Muscle of leg (tissue), 11 donors: ENCODE results near the gene CXCR6. TPM values are rescaled to one million over a fixed set of nuclear protein-coding genes. Genes with fewer than 3 reads are reported as not detected.

Experiments
- DNase-seq: peaks from one replicate; pipeline ENCODE4 v3.0.0; 2013
- H3K27ac ChIP-seq: one replicate; pipeline ENCODE4 v1.5.1; 2013; ENCODE audit warnings: mild to moderate bottlenecking, low read length, control low read depth
- H3K27me3 ChIP-seq: one replicate; pipeline ENCODE4 v1.6.1; 2013; ENCODE audit warnings: low read length; ENCODE audit not compliant: control insufficient read depth, insufficient read depth
- H3K36me3 ChIP-seq: one replicate; pipeline ENCODE4 v1.6.1; 2013; ENCODE audit warnings: low read length; ENCODE audit not compliant: control insufficient read depth, insufficient read depth
- H3K4me1 ChIP-seq: one replicate; pipeline ENCODE4 v1.6.1; 2013; ENCODE audit warnings: low read length; ENCODE audit not compliant: control insufficient read depth, insufficient read depth
- H3K4me3 ChIP-seq: one replicate; pipeline ENCODE4 v1.5.1; 2013; ENCODE audit warnings: low read length, control low read depth
- H3K9me3 ChIP-seq: replicated peaks from 2 replicates; pipeline ENCODE4 v1.6.1; 2013; ENCODE audit warnings: low read depth, low read length; ENCODE audit not compliant: control insufficient read depth
- WGBS: methylation state at CpG from one replicate; pipeline ENCODE4 v1.1.5; 2013; ENCODE audit warnings: missing lambda C conversion rate; ENCODE audit not compliant: insufficient coverage; 5-methylcytosine and 5-hydroxymethylcytosine counted together
- polyA plus RNA-seq, 8 donors: library from polyadenylated mRNA; unstranded; fragments of 120-200 nt; gene quantifications; one replicate each; pipeline versions ENCODE4 v1.2.1 to v1.2.3, GENCODE V29; 2013; ENCODE audit warnings: inconsistent platforms in 1 of 8, low replicate concordance in 1 of 8; ENCODE audit not compliant: insufficient read length in 8 of 8, insufficient read depth in 1 of 8
- total RNA-seq: library from RNA; stranded (reverse); fragments of 120-200 nt; gene quantifications from one replicate; pipeline ENCODE4 v1.2.4, GENCODE V29; 2013

Gene CXCR6
- total and polyA plus RNA-seq, 9 donors, result 0.04 to 0.40 (median 0.23) TPM

DNA sequence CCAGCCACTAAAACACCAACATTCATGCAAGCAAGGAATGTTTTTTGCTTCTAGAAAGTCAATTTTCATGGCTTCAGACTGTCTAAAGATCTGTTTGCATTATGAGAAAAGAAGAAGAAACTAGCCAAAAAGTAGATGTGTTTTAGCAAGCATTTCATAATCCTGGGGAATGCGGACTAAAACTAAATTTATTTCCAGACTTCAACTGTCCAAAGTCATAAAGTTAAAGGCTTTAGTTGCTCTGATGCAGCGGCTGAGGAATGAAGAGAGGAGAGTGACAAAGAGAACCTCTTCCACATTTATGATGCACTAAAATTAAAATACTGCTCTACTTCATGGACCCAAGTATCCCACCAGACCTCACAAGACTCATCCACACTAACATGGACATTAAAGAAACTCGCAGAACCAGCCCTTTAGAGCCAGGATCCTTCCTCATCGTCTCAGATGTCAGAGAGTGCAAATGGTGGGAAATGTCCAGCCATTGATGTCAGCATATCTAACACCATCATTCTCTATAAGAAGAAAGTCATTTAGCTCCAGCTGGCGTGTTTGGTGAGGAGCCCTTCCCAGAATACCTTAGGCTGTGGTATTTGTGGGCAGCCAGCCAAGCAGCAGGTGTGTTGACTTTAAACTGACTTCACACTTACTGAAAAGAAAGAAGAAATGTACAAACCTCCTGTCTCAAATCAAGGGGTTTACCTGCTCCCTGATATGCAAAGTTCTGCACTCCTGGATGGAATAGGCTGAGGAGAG, 34.9 kb downstream of the CXCR6 start:
- Histone ChIP-seq H3K4me3 (no peak overlapping the region), H3K36me3 (peaks cover 68% of the 10 kb centered on the region), H3K9me3 (no peaks in the 10 kb centered on the region), H3K4me1 (peaks cover 21% of the 10 kb centered on the region), H3K27ac (peak overlapping the region; percentile 13), H3K27me3 (no peaks in the 10 kb centered on the region)
- WGBS, result no CpG with 5 or more reads among the region's 5 CpGs
- DNase-seq, result peak; percentile 59

DNA sequence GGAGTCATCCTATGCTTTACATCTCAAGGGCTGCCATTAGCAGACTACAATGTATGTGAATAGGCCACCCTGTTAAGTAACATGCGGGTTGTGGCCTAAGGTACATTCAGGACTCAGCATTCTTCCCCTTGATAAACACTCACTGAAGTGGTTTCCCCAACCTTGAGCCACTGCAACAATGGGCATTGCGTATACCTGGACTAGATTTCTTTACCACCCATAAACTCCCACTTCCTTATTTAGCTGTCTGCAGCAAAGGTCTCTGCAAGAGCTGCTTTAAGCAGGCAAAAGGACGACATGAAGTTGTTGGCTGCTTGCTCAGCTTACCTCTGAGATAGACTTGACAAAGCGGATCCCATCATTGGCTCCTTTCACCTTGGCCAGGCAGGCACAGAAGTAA, 36.1 kb downstream of the CXCR6 start:
- peaks cover 29% of the 10 kb centered on the region for H3K4me1 ChIP-seq
- H3K27ac ChIP-seq, result no peak overlapping the region
- WGBS, result 80% methylated on average over 4 of the region's 4 CpGs

DNA sequence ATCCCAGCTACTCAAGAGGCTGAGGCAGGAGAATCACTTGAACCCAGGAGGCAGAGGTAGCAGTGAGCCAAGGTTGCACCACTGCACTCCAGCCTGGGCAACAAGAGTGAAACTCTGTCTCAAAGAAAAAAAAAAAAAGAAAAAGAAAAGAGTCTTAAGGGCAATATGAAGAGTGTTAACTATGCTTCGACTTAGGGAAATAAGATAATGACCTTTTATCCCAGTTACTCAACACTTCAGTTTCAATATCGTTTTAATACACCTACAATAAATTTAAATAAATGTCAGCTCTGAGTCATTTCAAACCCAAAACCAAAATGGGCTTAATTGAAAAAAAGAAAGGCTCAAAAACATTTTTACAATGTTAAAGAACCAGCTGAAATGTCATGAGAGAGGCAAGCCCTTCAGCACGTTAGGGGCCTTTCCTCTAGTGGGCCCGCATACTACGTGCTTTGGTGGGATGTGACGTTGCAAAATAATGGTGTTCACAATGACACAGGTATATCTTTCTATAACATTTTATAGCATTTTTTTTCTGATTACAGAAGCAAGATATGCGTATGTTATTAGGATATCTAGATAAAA, 37.1 kb downstream of the CXCR6 start:
- Histone ChIP-seq H3K36me3 (peaks cover 74% of the 10 kb centered on the region), H3K27me3 (no peaks in the 10 kb centered on the region), H3K4me3 (no peak overlapping the region), H3K27ac (no peak overlapping the region), H3K4me1 (peaks cover 39% of the 10 kb centered on the region), H3K9me3 (no peaks in the 10 kb centered on the region)
- no CpG with 5 or more reads among the region's 7 CpGs for WGBS
- no peak for DNase-seq

More for the DNA sequence above, 36.1 kb downstream of the CXCR6 start:
- DNase-seq, result no peak
- H3K9me3 ChIP-seq, result no peaks in the 10 kb centered on the region
- no peaks in the 10 kb centered on the region for H3K27me3 ChIP-seq
- peaks cover 73% of the 10 kb centered on the region for H3K36me3 ChIP-seq
- H3K4me3 ChIP-seq, result no peak overlapping the region

DNA sequence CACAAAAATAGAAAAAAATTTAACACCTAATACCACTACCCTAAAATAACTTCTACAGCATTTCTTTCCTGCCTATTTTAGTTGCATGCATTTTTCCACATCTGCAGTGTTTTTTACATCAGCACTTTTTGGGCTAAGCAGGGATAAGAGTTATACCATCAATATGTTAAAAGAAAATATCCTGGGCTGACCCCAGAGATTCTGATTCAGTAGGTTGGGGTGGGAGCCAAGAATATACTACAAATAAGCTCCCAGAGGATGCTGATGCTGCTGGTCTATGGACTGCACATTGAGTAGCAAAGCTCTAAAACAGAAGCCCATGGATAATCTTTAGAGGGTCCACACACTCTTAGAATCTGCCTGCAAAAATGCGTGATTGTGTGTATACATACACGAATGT, 37.6 kb downstream of the CXCR6 start:
- H3K36me3 ChIP-seq, result peaks cover 71% of the 10 kb centered on the region

DNA sequence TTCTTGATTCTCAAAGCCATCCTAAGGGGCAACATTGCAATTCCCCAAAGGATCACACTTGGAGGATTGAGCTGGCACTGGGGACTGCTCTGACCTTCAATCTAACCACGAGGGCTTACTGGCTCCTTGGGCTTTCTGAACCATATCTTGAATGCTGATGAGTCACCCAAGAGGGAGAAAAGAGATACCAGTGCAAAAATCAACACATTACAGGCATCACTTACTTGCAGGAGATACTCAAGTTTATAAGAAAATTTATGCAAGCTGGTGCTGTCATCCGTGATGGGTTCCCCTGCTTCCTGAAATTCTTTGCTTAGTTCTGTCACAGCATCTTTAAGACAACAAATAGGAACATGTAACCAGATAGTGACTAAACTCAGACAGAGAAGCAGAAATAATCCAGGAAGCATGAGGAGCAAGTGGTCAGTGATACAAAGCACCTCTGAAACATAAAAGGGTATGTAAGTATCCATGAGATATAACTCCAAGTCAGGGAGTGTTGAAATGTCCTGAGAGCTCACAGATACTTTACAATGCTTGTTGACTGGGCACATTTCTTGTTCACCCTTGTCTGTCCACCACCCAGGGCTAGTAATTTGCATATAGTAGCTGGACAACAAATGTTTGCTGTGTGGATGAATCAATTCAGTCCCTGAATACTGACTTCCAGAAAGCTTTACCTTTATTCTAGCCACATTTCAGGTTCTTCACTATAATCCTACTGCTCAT, 38.2 kb downstream of the CXCR6 start:
- no CpG with 5 or more reads among the region's 2 CpGs for WGBS
- Histone ChIP-seq H3K9me3 (no peaks in the 10 kb centered on the region), H3K27ac (no peak overlapping the region), H3K36me3 (peaks cover 64% of the 10 kb centered on the region), H3K27me3 (no peaks in the 10 kb centered on the region), H3K4me1 (peaks cover 42% of the 10 kb centered on the region), H3K4me3 (no peak overlapping the region)
- DNase-seq, result no peak

More for the DNA sequence above, 37.6 kb downstream of the CXCR6 start:
- no peaks in the 10 kb centered on the region for H3K27me3 ChIP-seq
- no peak overlapping the region for H3K27ac ChIP-seq
- no peak overlapping the region for H3K4me3 ChIP-seq
- peaks cover 41% of the 10 kb centered on the region for H3K4me1 ChIP-seq
- DNase-seq, result no peak
- no CpG with 5 or more reads among the region's 2 CpGs for WGBS
- H3K9me3 ChIP-seq, result no peaks in the 10 kb centered on the region

DNA sequence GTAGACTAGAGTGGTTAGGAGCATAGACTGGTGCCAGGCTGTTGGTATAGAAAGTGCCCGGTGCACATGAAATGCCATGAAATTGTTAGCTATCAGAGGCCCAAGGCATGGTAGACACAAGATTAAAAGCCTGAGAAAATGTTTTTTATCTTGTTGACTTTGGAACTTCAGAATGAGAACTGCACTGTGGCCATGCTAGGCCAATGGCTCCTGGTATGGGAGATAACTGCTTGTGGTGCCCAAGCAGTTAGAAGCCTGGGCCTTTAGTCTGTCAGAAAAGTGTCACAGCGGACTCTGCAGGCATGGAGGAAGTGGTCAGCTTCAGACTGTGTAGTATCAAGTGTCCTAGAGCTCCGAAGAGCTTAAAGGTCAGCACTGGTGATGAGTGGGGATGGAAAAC, 40.5 kb downstream of the CXCR6 start:
- H3K4me3 ChIP-seq, result no peak overlapping the region
- no peaks in the 10 kb centered on the region for H3K9me3 ChIP-seq
- 53% methylated on average over 3 of the region's 3 CpGs for WGBS
- no peak for DNase-seq
- peaks cover 50% of the 10 kb centered on the region for H3K4me1 ChIP-seq
- H3K36me3 ChIP-seq, result peaks cover 50% of the 10 kb centered on the region
- H3K27ac ChIP-seq, result no peak overlapping the region
- H3K27me3 ChIP-seq, result no peaks in the 10 kb centered on the region

DNA sequence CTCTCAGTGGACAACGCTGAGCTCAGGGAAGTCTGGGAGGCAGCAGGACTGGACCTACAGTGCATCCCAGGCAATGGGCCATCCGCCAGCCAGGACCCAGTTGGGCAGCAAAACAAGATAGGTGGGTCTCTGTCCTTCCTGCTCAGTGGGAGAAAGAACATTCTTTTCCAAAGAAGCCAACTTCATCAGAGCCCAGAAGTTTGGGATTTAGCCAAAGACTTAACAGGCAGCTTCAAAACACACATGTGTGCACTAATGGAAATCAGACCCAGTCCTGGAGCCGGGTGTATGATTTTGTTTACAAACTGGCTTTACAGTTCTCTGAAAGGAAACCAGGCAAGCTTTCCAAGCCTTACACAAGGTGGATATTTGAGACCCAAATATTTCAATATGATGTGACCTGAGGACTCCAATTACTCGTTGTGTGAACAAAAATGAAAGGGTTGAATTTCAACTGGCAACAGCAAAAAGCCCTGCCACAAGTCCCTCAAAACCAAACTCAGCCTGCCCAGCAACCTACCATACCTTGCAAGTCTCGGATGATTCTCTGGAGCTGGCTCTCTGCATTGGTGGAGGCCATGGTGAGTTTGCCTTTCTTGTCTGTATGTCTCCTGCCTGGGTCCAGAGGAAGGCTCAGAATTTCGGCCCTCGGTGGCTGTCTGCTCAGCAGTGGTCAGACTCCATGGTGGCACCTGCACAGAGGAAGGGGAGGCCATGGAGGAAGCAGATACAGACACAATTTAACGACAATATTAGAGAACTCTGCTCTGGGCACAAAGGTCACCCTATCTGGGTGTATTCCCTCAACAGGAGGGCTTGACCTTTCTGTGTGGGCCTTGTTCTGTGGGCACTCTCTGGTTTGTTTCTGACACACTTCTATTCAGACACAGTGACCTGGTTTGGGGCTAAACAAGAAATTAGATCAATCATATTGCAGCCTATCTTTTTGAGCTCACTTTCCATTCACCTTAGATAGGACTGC, 41.4 kb downstream of the CXCR6 start:
- WGBS, result 67% methylated on average over 3 of the region's 8 CpGs
- Histone ChIP-seq H3K27ac (peak overlapping the region; percentile 48), H3K4me1 (peaks cover 58% of the 10 kb centered on the region), H3K9me3 (no peaks in the 10 kb centered on the region), H3K4me3 (no peak overlapping the region), H3K36me3 (peaks cover 43% of the 10 kb centered on the region), H3K27me3 (no peaks in the 10 kb centered on the region)
- peak; percentile 82 for DNase-seq

DNA sequence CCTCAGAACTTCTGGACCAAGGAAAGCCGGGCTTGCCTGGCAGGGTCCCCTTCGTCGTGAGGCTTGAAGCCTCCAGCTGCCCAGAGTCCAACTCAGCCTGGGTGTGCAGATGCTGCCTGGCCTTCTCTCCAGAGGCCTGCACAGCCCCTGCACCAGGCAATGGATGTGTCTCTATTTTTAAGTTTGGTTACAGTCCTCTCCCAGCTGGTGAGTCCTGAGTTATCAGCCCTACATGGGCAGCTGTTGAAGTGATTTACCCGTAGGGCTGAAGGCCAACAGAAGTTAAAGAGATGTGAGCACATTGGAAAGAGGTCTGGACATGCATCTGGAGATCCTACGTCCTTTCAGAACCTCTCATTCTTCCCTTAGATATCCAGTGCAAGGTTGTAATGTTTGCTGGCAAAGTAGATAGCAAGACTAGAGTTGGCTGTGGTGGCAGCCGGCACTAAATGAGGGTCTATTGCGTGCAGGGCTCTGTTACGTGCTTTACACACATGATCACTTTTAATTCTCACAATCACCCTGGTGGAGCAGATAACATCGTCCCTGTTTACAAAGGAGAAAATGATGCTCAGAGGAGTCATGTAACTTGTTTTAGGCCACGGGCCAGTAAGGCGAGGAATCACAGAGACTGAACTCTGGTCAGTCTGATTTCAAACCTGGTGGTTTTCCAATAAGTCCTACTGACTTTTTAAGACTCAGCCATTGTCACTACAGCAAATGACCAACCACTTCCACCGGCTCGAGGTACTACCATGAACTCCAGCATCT, 42.5 kb downstream of the CXCR6 start:
- 66% methylated on average over 7 of the region's 13 CpGs for WGBS
- H3K27ac ChIP-seq, result peak overlapping the region; percentile 48
- no peak overlapping the region for H3K4me3 ChIP-seq
- H3K4me1 ChIP-seq, result peaks cover 62% of the 10 kb centered on the region
- no peaks in the 10 kb centered on the region for H3K9me3 ChIP-seq
- DNase-seq, result peak; percentile 83
- H3K27me3 ChIP-seq, result no peaks in the 10 kb centered on the region
- H3K36me3 ChIP-seq, result peaks cover 37% of the 10 kb centered on the region

DNA sequence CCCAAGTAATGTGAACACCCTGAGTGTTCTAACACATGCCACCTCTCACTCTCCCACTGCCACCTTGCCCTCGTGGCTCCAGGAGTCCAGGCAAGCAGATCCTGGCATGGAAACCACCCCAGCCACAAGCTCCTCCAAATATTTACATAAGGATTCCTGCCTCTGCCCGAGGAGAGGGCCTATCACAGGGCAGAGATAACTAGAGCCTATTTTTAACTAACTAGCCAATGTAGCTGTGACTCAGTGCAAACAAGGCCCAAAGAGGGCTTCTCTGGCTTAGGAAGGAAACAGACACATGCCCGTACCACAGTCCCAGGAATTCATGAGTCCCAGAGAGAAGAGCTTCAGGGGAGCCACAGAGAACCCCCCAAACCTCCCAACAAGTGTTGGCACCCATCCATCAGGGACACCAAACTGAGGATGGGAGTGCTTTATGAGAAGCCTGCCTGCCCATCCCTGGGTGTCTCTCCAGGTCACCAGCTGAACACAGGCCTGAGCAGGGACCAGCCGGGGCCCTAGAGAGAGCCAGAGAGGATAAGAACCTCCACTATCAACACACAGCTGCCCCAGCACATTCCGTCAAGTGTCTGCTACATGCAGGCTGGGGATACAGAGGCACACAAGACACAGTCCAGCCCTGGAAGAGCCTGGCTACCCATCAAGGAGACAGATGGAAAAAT, 43.2 kb downstream of the CXCR6 start:
- no peak overlapping the region for H3K4me3 ChIP-seq
- peaks cover 32% of the 10 kb centered on the region for H3K36me3 ChIP-seq
- H3K27me3 ChIP-seq, result no peaks in the 10 kb centered on the region
- peak overlapping the region; percentile 42 for H3K27ac ChIP-seq
- DNase-seq, result no peak
- 73% methylated on average over 2 of the region's 5 CpGs for whole genome bisulfite sequencing
- H3K4me1 ChIP-seq, result peaks cover 62% of the 10 kb centered on the region
- H3K9me3 ChIP-seq, result no peaks in the 10 kb centered on the region
